Neural progenitor cell (in vitro differentiated cells): Measurements from ENCODE around the gene CCSER1. TPM values are rescaled to one million over a fixed set of nuclear protein-coding genes. Genes with fewer than 3 reads are reported as not detected.

Experiments
- DNase-seq: peaks from one replicate; pipeline ENCODE4 v3.0.0-alpha.2; 2016; ENCODE audit warnings: low spot score
- H2AFZ ChIP-seq: fragments of 200-600 bp; sonication (generic); replicated peaks from 2 replicates; pipeline ENCODE4 v1.6.1; 2016; ENCODE audit warnings: antibody characterized with exemption
- H3F3A ChIP-seq: fragments of 200-600 bp; sonication (generic); 2 replicates; pipeline ENCODE4 v1.6.1; 2016; ENCODE audit warnings: antibody characterized with exemption, low read depth
- H3K27ac ChIP-seq: fragments of 200-600 bp; sonication (generic); 2 replicates; pipeline ENCODE4 v1.5.1; 2016; ENCODE audit warnings: mild to moderate bottlenecking
- H3K27me3 ChIP-seq: fragments of 200-600 bp; sonication (generic); 2 replicates; pipeline ENCODE4 v1.6.1; 2016; ENCODE audit warnings: mild to moderate bottlenecking, moderate library complexity
- H3K36me3 ChIP-seq: fragments of 200-600 bp; sonication (generic); 2 replicates; pipeline ENCODE4 v1.5.1; 2016
- H3K4me1 ChIP-seq: fragments of 200-600 bp; sonication (generic); 2 replicates; pipeline ENCODE4 v1.6.1; 2016; ENCODE audit warnings: mixed run types
- H3K4me2 ChIP-seq: fragments of 200-600 bp; sonication (generic); 2 replicates; pipeline ENCODE4 v1.6.1; 2016
- H3K4me3 ChIP-seq: fragments of 200-600 bp; sonication (generic); 2 replicates; pipeline ENCODE4 v1.5.1; 2016
- H3K79me2 ChIP-seq: fragments of 200-600 bp; sonication (generic); 2 replicates; pipeline ENCODE4 v1.6.1; 2016; ENCODE audit warnings: low read depth
- H3K9ac ChIP-seq: fragments of 200-600 bp; sonication (generic); 2 replicates; pipeline ENCODE4 v1.6.1; 2016
- H3K9me3 ChIP-seq: fragments of 200-600 bp; sonication (generic); 2 replicates; pipeline ENCODE4 v1.5.1; 2016; ENCODE audit warnings: low read depth
- H4K20me1 ChIP-seq: fragments of 200-600 bp; sonication (generic); 2 replicates; pipeline ENCODE4 v1.6.1; 2016; ENCODE audit warnings: low read depth
- H3K27ac Mint-ChIP-seq: 3 replicates; pipeline ENCODE4 v1.8.0; 2021; ENCODE audit warnings: mixed read lengths
- H3K27me3 Mint-ChIP-seq: 2 replicates; pipeline ENCODE4 v1.8.0; 2022; ENCODE audit warnings: low read depth, mild to moderate bottlenecking, inconsistent platforms, moderate library complexity, mixed read lengths; ENCODE audit not compliant: insufficient read depth
- H3K36me3 Mint-ChIP-seq: 3 replicates; pipeline ENCODE4 v1.8.0; 2021; ENCODE audit warnings: mixed read lengths
- H3K4me1 Mint-ChIP-seq: 3 replicates; pipeline ENCODE4 v1.8.0; 2021; ENCODE audit warnings: mixed read lengths
- H3K4me3 Mint-ChIP-seq: 3 replicates; pipeline ENCODE4 v1.8.0; 2021; ENCODE audit warnings: mild to moderate bottlenecking, moderate library complexity, mixed read lengths
- H3K9me3 Mint-ChIP-seq: 3 replicates; pipeline ENCODE4 v1.8.0; 2020; ENCODE audit warnings: mixed read lengths
- EZH2 ChIP-seq: fragments of 200-600 bp; sonication (generic); IDR thresholded peaks from 2 replicates; pipeline ENCODE4 v1.6.1; 2017; ENCODE audit warnings: antibody characterized with exemption, mild to moderate bottlenecking, moderate library complexity
- EZH2phosphoT487 ChIP-seq: fragments of 200-600 bp; sonication (generic); IDR thresholded peaks from 2 replicates; pipeline ENCODE4 v1.6.1; 2017; ENCODE audit warnings: antibody characterized with exemption
- total RNA-seq: library from RNA; depleted of rRNA; stranded (reverse); fragments of >200 nt; gene quantifications from 2 replicates; pipeline ENCODE4 v1.2.3, GENCODE V29; 2015; ENCODE audit warnings: low replicate concordance
- TF ChIP-seq, protein P1 (sequence below): fragments of 200-600 bp; sonication (generic); IDR thresholded peaks from 2 replicates; pipeline ENCODE4 v1.5.1; 2017; ENCODE audit warnings: antibody characterized with exemption, mild to moderate bottlenecking

The CCSER1 gene
- total RNA-seq, 1 donor from 2014 or later: 0.77 TPM

DNA sequence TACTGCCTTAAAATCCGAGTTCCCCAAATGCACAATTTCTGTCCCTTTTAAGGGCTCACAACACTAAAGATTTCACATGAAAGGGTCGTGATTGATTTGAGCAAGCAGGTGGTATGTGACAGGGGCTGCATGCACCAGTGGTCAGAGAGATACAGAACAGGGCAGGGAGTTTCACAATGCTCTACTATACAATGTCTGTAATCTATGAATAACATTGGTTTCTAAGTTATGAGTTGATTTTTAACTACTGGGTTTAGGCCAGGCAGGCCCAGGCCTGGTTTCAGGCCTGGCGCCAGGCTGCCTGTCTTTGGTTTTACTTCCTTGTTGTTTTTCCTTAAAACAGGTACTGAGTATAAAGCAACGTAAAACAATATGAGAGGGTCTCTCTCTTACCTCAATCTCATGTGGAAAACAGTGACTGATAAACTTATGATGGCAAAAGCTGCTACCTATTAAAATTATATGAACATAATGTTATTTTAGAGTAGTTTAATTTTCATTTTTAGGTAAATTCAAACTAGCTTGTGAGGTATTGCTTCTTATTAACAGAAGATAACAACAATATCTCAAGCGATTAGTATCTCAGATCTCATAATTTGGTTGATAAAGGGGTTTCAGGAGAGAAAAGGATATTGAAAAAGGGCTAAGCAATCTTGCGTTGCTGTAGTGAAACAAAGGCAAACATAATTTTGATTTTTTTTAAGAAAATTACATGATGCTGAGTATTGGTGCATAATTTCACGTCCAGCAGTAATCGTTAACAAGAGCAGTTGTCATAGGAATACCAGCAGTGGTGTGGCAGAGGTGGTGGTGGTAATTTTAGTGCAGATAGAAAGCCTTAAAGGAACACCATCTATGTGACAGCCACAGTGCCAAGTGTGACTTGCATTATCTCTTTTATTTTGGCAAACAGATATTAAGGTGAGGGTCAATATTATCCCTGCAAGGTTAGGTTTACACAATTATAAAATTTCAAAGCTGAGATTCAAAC, 1232.1 kb downstream of the CCSER1 start:
- Mint-ChIP-seq H3K4me3 (no peak overlapping the region), H3K4me1 (no peaks in the 10 kb centered on the region), H3K27me3 (peaks cover 2% of the 10 kb centered on the region), H3K27ac (no peak overlapping the region), H3K36me3 (no peaks in the 10 kb centered on the region), H3K9me3 (no peaks in the 10 kb centered on the region)
- no peak overlapping the region for H3K9ac ChIP-seq
- no peaks in the 10 kb centered on the region for H3K9me3 ChIP-seq
- no peak for DNase-seq
- H3K27ac ChIP-seq: no peak overlapping the region
- H3F3A ChIP-seq: no peaks in the 10 kb centered on the region
- no peaks in the 10 kb centered on the region for H3K36me3 ChIP-seq
- H4K20me1 ChIP-seq: no peaks in the 10 kb centered on the region
- no peaks in the 10 kb centered on the region for H3K79me2 ChIP-seq
- TF ChIP-seq, protein P1, sequence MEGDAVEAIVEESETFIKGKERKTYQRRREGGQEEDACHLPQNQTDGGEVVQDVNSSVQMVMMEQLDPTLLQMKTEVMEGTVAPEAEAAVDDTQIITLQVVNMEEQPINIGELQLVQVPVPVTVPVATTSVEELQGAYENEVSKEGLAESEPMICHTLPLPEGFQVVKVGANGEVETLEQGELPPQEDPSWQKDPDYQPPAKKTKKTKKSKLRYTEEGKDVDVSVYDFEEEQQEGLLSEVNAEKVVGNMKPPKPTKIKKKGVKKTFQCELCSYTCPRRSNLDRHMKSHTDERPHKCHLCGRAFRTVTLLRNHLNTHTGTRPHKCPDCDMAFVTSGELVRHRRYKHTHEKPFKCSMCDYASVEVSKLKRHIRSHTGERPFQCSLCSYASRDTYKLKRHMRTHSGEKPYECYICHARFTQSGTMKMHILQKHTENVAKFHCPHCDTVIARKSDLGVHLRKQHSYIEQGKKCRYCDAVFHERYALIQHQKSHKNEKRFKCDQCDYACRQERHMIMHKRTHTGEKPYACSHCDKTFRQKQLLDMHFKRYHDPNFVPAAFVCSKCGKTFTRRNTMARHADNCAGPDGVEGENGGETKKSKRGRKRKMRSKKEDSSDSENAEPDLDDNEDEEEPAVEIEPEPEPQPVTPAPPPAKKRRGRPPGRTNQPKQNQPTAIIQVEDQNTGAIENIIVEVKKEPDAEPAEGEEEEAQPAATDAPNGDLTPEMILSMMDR: no peak
- TF ChIP-seq EZH2: no peak
- TF ChIP-seq EZH2phosphoT487: no peak
- H2AFZ ChIP-seq: no peak overlapping the region
- no peaks in the 10 kb centered on the region for H3K27me3 ChIP-seq
- no peak overlapping the region for H3K4me3 ChIP-seq
- H3K4me2 ChIP-seq: no peak overlapping the region
- H3K4me1 ChIP-seq: no peaks in the 10 kb centered on the region

DNA sequence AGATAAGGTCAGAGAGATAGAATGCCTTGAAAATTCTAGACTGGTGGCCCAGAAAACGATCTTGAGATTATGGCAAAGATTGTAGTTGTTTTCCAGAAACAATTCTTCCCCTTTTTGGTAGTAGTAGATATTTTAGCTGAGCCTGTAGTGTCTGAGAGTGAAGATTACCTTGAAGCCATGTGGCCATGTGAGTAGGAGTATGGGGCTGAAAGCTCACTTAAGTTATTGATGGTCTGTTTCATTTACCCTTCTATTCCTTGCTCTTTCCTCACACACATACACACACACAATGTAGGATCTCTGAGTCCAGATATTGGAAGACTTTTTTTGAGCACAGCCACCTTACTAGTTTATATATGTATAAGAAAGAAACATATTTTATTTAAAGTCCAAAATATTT, 1234.9 kb downstream of the CCSER1 start:
- no peaks in the 10 kb centered on the region for H3K27me3 Mint-ChIP-seq
- H3K27ac ChIP-seq: no peak overlapping the region
- H3K79me2 ChIP-seq: no peaks in the 10 kb centered on the region
- no peak overlapping the region for H2AFZ ChIP-seq
- H3K36me3 Mint-ChIP-seq: no peaks in the 10 kb centered on the region
- no peaks in the 10 kb centered on the region for H3K9me3 ChIP-seq
- H3K9me3 Mint-ChIP-seq: no peaks in the 10 kb centered on the region
- H3K4me1 Mint-ChIP-seq: no peaks in the 10 kb centered on the region
- H3K27ac Mint-ChIP-seq: no peak overlapping the region
- H4K20me1 ChIP-seq: no peaks in the 10 kb centered on the region
- TF ChIP-seq EZH2phosphoT487 (no peak), EZH2 (no peak)
- TF ChIP-seq, protein P1: no peak
- H3K4me3 Mint-ChIP-seq: no peak overlapping the region
- no peaks in the 10 kb centered on the region for H3K36me3 ChIP-seq
- H3K9ac ChIP-seq: no peak overlapping the region
- no peaks in the 10 kb centered on the region for H3K4me1 ChIP-seq
- DNase-seq: no peak
- H3K27me3 ChIP-seq: no peaks in the 10 kb centered on the region
- H3K4me2 ChIP-seq: no peak overlapping the region
- no peak overlapping the region for H3K4me3 ChIP-seq
- H3F3A ChIP-seq: no peaks in the 10 kb centered on the region

DNA sequence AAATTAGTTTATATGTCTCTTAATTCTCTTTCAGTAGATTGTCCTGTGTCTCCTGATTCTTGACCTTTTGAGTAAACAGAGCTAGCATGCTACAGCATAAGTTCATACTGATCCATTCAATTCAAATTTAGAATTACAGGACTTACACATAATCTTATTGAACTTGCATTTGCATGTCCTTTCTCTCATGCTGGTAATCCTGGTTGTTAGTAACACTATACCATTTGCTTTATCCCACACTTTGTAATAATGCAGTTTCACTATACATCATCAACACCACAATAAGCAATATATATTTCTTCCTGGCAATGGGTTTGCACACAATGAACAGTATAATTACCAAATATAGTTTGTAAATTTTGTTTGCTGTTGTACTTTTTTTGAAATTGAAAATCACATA, 1239.4 kb downstream of the CCSER1 start:
- no peaks in the 10 kb centered on the region for H3K27me3 Mint-ChIP-seq
- H3K4me1 Mint-ChIP-seq: no peaks in the 10 kb centered on the region
- H3K9me3 Mint-ChIP-seq: no peaks in the 10 kb centered on the region
- DNase-seq: no peak
- Histone ChIP-seq H2AFZ (no peak overlapping the region), H3K27me3 (no peaks in the 10 kb centered on the region), H3K4me3 (no peak overlapping the region), H3K27ac (no peak overlapping the region), H3K79me2 (no peaks in the 10 kb centered on the region), H3K4me1 (no peaks in the 10 kb centered on the region), H3K9ac (no peak overlapping the region), H3F3A (no peaks in the 10 kb centered on the region), H4K20me1 (no peaks in the 10 kb centered on the region), H3K4me2 (no peak overlapping the region), H3K36me3 (no peaks in the 10 kb centered on the region), H3K9me3 (no peaks in the 10 kb centered on the region)
- no peaks in the 10 kb centered on the region for H3K36me3 Mint-ChIP-seq
- TF ChIP-seq, protein P1: no peak
- TF ChIP-seq EZH2phosphoT487 (no peak), EZH2 (no peak)
- no peak overlapping the region for H3K27ac Mint-ChIP-seq
- H3K4me3 Mint-ChIP-seq: no peak overlapping the region
